ENCODE results near the gene SLC22A23.

SLC22A23 gene

DNA sequence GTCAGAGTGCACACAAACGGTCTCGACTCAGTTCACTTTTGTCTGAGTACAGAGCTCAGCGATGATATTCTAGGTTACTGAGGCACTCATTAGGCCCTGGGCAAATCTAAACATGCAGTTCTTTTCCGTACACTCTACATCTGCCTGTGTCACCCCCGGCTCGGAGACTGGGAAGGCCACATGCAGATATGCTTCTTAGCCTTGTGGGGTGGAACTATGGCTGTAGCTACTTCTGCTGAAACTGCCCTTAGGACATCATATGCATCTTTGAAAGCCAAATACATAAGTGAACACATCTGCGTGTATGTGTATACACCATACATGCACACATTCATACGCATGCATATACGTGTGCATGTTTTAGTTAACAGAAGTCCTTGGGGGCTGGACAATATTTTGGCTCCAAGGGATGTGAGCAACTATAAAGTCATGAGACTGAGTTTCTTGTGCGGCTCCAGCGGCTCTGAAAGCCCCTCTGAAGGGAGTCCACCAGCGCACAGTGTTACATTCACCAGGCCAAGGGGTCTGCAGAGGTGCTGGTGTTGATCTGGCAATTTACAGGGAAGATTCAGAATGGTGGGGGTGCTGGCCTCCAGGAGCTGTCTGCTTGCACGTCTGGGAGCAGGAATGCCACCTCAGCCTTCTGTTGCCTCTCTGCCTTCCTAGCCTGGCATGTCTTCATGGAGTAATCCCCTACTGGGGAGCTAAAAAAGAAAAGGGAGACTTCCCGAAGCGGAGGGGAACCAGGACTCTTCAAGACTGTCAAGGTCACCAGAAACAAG, 166.5 kb downstream of the SLC22A23 start:
- Histone ChIP-seq H3K4me3 (ENCODE audit: low read depth, low read length) (no peak overlapping the region), H3K27ac (ENCODE audit: low read depth, low read length) (no peak overlapping the region), H3K4me1 (ENCODE audit: control insufficient read depth, insufficient read depth, low read length) (no peaks in the 10 kb centered on the region), H3K36me3 (ENCODE audit: control insufficient read depth, insufficient read depth, low read length) (peaks cover 17% of the 10 kb centered on the region), H3K9me3 (ENCODE audit: control insufficient read depth, insufficient read depth, low read length) (no peaks in the 10 kb centered on the region), H3K9ac (ENCODE audit: low read depth, low read length) (no peak overlapping the region), H3K27me3 (ENCODE audit: control insufficient read depth, insufficient read depth, low read length) (no peaks in the 10 kb centered on the region)

DNA sequence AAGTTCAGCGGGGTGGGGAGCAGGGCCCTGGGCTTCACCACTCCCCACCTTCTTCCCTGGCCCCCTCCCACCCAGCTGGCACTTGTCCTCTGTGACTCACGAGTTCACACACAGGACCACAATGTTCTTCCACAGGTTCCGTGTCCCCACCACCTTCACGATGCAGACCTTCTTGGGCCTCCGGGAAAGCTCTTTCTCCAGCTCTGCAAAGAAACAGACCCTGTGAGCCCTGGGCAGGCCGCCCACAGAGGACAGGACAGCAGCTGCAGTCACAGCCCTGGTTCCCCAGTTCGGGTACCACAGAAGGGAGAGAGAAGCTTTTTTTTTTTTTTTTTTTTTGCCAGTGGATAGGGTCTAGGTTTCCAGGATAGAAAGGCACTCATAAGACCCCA, 167.2 kb downstream of the SLC22A23 start:
- H3K27me3 ChIP-seq (ENCODE audit: control insufficient read depth, insufficient read depth, low read length): no peaks in the 10 kb centered on the region
- no peak overlapping the region for H3K4me3 ChIP-seq (ENCODE audit: low read depth, low read length)
- no peaks in the 10 kb centered on the region for H3K9me3 ChIP-seq (ENCODE audit: control insufficient read depth, insufficient read depth, low read length)
- H3K36me3 ChIP-seq (ENCODE audit: control insufficient read depth, insufficient read depth, low read length): peaks cover 20% of the 10 kb centered on the region
- H3K4me1 ChIP-seq (ENCODE audit: control insufficient read depth, insufficient read depth, low read length): no peaks in the 10 kb centered on the region
- H3K9ac ChIP-seq (ENCODE audit: low read depth, low read length): no peak overlapping the region
- no peak overlapping the region for H3K27ac ChIP-seq (ENCODE audit: low read depth, low read length)

DNA sequence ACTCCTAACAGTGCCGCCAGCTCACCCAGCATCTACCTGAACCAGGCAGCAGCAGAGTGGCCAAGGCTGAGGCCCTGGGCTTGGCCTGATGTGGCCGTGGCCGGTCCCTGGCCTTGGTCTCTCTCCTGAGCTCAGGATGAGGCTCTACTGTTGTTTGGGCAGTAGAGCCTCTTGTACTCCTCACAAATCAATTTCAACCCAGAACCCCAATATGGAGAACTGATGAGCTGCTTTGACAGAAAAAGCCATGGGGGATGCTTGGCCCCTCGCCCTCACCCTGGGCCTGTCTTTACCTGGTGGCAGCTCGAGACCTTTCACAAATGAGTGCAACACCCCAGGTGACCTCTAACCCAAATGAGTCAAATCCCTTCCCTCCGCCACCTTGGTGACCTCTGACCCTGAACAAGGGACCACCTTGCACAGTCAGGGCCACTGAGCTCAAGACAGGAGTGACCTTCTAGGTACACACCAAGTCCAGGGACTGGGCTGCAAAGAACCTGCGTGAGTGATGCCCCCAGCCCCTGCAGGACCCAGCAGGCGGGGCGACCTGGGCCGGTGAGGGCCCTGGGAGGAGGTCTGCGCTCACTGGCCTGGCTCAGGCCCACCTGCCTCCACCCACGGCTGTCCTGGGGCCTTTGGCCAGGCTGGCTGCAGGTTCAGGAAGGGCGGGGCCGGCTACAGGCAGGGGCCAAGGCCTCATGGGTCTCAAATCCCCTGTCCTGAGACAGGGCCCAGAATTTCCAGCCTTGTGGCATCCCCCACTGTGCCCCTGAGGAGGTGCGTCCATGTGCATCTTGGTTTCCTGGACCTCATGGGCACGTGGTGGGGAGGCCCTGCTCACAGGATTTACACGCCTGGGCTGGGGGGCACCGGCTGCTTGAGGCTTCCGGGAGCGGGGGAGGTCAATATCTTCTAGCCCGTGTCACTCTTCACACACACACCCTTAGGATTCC, 167.9 kb downstream of the SLC22A23 start:
- Histone ChIP-seq H3K9me3 (ENCODE audit: control insufficient read depth, insufficient read depth, low read length) (no peaks in the 10 kb centered on the region), H3K27me3 (ENCODE audit: control insufficient read depth, insufficient read depth, low read length) (no peaks in the 10 kb centered on the region), H3K27ac (ENCODE audit: low read depth, low read length) (no peak overlapping the region), H3K36me3 (ENCODE audit: control insufficient read depth, insufficient read depth, low read length) (peaks cover 20% of the 10 kb centered on the region), H3K4me3 (ENCODE audit: low read depth, low read length) (no peak overlapping the region), H3K9ac (ENCODE audit: low read depth, low read length) (no peak overlapping the region), H3K4me1 (ENCODE audit: control insufficient read depth, insufficient read depth, low read length) (no peaks in the 10 kb centered on the region)

DNA sequence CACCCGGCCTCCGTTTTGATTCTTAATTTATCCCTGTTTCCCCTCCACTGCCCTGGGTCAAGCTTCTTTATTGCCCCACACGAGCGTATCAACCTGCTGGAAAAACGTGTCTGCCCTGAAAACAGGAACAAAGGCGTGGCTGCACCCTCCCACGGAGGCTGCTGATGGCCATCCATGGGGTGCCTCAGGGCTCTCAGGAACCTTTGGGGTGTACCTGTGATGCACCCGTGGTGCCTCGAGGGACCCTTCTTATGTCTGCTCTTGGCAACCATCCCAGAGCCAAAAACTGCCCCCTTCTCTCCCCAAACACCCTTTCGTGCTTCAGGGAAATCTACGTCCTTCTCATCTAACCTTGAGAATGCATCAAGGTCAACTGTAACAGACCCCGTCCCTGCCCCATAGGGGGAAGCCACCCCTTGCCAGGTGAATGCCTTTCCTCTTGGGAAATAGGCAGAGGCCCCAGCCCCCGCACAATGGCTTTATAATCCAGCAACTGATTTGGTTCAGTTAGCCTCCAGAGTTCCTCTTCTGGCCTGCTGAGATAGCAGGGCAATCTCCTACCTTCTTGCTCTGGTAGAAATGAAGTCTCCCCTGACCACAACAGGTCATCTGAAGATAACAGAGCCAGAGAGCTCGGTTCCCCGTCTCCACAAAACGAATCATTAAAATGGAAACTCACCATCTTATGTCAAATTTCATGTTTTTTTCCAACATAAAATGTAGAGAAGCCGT, 168.7 kb downstream of the SLC22A23 start:
- no peaks in the 10 kb centered on the region for H3K4me1 ChIP-seq (ENCODE audit: control insufficient read depth, insufficient read depth, low read length)
- H3K36me3 ChIP-seq (ENCODE audit: control insufficient read depth, insufficient read depth, low read length): peaks cover 20% of the 10 kb centered on the region
- H3K27me3 ChIP-seq (ENCODE audit: control insufficient read depth, insufficient read depth, low read length): no peaks in the 10 kb centered on the region
- H3K9me3 ChIP-seq (ENCODE audit: control insufficient read depth, insufficient read depth, low read length): no peaks in the 10 kb centered on the region
- H3K9ac ChIP-seq (ENCODE audit: low read depth, low read length): no peak overlapping the region
- H3K4me3 ChIP-seq (ENCODE audit: low read depth, low read length): no peak overlapping the region
- no peak overlapping the region for H3K27ac ChIP-seq (ENCODE audit: low read depth, low read length)

DNA sequence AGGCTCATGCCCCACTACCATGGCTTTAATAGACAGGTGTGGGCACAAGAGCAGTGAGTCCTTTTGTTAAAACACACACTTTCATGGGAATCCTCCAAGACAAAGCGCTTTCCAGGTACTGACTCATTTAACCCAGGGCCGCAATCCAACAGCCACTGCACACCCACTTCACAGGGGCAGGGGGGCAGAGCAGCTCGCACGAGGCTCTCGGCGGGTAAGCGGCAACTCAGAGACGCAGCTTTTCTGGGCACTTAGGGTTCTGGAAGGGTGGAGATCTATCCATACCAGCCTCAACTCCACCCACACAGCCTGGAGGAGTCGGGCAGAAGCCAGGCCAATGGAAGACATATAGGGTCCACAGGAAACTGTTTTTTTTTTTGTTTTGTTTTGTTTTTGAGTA, 169.5 kb downstream of the SLC22A23 start:
- no peak overlapping the region for H3K4me3 ChIP-seq (ENCODE audit: low read depth, low read length)
- H3K27me3 ChIP-seq (ENCODE audit: control insufficient read depth, insufficient read depth, low read length): no peaks in the 10 kb centered on the region
- peaks cover 6% of the 10 kb centered on the region for H3K4me1 ChIP-seq (ENCODE audit: control insufficient read depth, insufficient read depth, low read length)
- H3K9ac ChIP-seq (ENCODE audit: low read depth, low read length): no peak overlapping the region
- H3K27ac ChIP-seq (ENCODE audit: low read depth, low read length): no peak overlapping the region
- H3K36me3 ChIP-seq (ENCODE audit: control insufficient read depth, insufficient read depth, low read length): peaks cover 18% of the 10 kb centered on the region
- no peaks in the 10 kb centered on the region for H3K9me3 ChIP-seq (ENCODE audit: control insufficient read depth, insufficient read depth, low read length)

DNA sequence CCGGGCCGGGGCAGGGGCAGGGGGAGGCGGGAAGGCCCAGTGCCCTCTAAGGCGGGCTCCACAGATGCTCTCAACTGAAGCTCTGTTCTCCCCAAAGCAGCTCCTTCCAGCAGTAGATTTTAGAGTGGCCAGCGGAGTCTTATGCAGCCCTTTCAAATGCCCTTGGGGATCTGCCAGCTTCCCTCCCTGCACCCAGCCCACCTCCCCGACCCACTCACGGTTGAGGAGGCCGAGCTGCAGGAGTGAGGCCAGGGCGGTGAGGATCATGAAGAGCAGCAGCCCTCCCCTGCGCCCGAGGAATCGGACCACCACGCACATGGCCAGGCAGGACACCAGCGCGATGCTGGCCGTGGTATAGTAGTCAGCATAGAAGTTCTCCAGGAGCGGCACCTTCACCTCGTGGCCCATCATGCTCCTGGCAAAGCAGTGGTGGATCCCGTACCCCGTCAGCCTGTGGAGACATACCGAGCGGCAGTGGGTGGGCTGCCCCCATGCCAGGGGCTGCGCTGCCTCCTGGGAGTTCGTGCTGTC, 170.1 kb downstream of the SLC22A23 start:
- no peaks in the 10 kb centered on the region for H3K27me3 ChIP-seq (ENCODE audit: control insufficient read depth, insufficient read depth, low read length)
- H3K4me1 ChIP-seq (ENCODE audit: control insufficient read depth, insufficient read depth, low read length): peaks cover 12% of the 10 kb centered on the region
- no peak overlapping the region for H3K9ac ChIP-seq (ENCODE audit: low read depth, low read length)
- no peak overlapping the region for H3K4me3 ChIP-seq (ENCODE audit: low read depth, low read length)
- no peaks in the 10 kb centered on the region for H3K9me3 ChIP-seq (ENCODE audit: control insufficient read depth, insufficient read depth, low read length)
- peaks cover 14% of the 10 kb centered on the region for H3K36me3 ChIP-seq (ENCODE audit: control insufficient read depth, insufficient read depth, low read length)
- no peak overlapping the region for H3K27ac ChIP-seq (ENCODE audit: low read depth, low read length)

DNA sequence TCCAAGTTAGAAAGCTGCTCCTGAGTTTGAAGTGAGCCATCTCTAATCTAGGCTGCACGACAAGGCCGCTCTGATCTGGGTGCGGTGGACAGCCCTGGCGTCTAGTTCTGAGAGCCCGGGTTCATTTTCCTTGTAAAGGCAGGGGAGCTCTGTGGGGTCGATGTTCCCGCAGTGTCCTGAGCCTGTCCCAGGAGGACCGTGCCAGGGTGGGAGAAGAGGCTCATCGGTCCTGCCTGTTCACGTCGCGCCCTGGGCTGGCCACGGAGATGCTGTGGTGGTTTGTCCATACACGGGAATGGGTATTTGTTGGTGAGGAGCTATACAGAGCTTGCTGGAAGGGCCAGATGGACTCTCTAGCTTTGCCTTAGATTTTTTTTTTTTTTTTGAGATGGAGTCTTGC, 171.1 kb downstream of the SLC22A23 start:
- H3K27me3 ChIP-seq (ENCODE audit: control insufficient read depth, insufficient read depth, low read length): no peaks in the 10 kb centered on the region
- H3K36me3 ChIP-seq (ENCODE audit: control insufficient read depth, insufficient read depth, low read length): peaks cover 14% of the 10 kb centered on the region
- no peak overlapping the region for H3K9ac ChIP-seq (ENCODE audit: low read depth, low read length)
- H3K9me3 ChIP-seq (ENCODE audit: control insufficient read depth, insufficient read depth, low read length): no peaks in the 10 kb centered on the region
- H3K4me3 ChIP-seq (ENCODE audit: low read depth, low read length): no peak overlapping the region
- H3K4me1 ChIP-seq (ENCODE audit: control insufficient read depth, insufficient read depth, low read length): peaks cover 15% of the 10 kb centered on the region
- no peak overlapping the region for H3K27ac ChIP-seq (ENCODE audit: low read depth, low read length)

DNA sequence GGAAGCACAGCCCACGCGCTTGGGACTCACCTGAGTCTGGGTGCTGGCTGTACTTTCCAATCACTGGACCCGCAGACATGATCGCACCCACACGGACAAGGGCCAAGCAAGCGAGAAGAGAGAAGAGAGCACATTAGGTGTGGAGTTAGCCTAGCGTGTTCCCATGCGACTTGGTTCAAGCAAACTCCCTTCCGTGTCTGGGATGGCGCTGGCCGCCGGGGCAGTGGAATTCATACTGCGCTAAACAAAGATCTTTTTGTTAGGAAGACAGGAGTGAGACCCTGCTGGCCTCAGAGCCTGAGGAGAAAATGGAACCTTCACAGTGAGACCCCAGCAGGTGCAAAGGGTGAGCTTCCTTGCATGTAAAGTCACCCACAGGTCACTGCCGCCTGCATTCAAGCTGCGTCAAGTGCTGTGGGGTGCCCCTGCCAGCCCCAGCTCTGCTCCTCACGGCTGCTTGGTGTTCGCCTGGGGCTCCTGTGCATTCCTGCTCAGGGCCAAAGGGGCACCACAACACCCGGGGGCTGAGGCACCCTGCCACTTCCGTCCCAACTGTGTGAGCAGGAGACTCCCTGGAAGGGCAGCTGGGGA, 171.7 kb downstream of the SLC22A23 start:
- Histone ChIP-seq H3K9ac (ENCODE audit: low read depth, low read length) (no peak overlapping the region), H3K9me3 (ENCODE audit: control insufficient read depth, insufficient read depth, low read length) (no peaks in the 10 kb centered on the region), H3K4me3 (ENCODE audit: low read depth, low read length) (no peak overlapping the region), H3K27ac (ENCODE audit: low read depth, low read length) (no peak overlapping the region), H3K36me3 (ENCODE audit: control insufficient read depth, insufficient read depth, low read length) (peaks cover 9% of the 10 kb centered on the region), H3K27me3 (ENCODE audit: control insufficient read depth, insufficient read depth, low read length) (no peaks in the 10 kb centered on the region), H3K4me1 (ENCODE audit: control insufficient read depth, insufficient read depth, low read length) (peaks cover 15% of the 10 kb centered on the region)

DNA sequence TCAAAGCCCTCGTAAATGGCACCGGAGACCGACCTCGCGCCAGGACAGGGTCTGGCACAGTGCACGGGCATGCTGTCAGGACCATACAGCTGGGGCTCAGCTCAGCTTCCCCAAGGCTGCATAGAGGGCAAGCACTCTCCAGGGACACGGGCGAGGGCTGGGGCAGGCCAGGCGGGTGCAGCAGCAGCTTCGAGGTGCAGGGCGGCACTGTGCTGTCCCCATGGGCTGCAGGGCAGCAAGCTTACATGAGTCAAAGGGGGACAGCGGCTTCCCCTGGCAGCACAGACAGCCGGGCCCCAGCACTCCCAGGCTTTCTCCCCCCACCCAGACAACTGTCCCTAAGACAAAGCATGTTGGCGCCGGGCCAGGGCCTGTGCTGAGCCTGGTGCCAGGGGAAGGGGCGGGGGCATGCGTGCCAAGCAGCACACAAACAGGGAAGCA, 172.4 kb downstream of the SLC22A23 start:
- Histone ChIP-seq H3K27ac (ENCODE audit: low read depth, low read length) (no peak overlapping the region), H3K36me3 (ENCODE audit: control insufficient read depth, insufficient read depth, low read length) (peaks cover 8% of the 10 kb centered on the region; the same call in 1 of the 2 replicates), H3K9me3 (ENCODE audit: control insufficient read depth, insufficient read depth, low read length) (no peaks in the 10 kb centered on the region), H3K27me3 (ENCODE audit: control insufficient read depth, insufficient read depth, low read length) (no peaks in the 10 kb centered on the region), H3K4me1 (ENCODE audit: control insufficient read depth, insufficient read depth, low read length) (peaks cover 15% of the 10 kb centered on the region), H3K9ac (ENCODE audit: low read depth, low read length) (no peak overlapping the region), H3K4me3 (ENCODE audit: low read depth, low read length) (no peak overlapping the region)

DNA sequence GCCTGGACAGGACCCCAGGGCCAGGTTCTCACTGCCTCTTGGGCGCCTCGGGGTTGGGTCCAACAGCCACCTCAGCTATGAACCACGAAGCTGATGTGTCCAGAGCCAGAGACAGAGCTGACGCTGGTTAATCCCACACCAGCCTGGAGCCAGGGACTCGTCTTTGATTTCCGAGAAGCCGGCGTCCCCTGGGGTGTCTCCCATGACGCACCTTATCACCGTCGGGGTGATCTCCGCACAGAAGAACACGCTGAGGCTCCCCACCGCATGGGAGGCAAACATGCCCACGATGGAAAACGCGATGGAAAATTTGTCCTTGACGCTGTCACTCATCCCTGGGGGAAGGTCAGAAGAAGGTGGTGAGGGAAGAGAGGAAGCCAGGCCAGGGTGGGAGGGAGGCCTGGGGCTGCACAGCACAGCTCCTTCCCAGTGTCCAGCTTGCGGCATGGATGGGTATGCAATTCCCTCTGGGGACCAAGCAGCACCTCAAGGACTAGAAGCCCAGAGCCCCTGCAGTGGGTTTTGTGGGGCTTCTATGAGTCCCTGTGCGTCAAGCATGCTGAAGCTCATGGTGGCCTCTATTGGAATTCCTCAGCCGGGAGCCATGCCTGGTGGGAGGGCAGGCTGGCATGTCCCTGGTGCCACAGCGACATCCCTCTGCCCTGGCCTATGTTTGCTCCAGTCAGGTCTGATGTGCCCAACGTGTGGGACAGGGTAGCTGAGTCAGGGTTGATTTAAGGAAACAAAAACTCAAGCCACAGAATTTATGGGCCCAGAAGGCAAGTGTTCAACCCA, 173.0 kb downstream of the SLC22A23 start:
- Histone ChIP-seq H3K9ac (ENCODE audit: low read depth, low read length) (no peak overlapping the region), H3K9me3 (ENCODE audit: control insufficient read depth, insufficient read depth, low read length) (no peaks in the 10 kb centered on the region), H3K27me3 (ENCODE audit: control insufficient read depth, insufficient read depth, low read length) (no peaks in the 10 kb centered on the region), H3K4me1 (ENCODE audit: control insufficient read depth, insufficient read depth, low read length) (peaks cover 15% of the 10 kb centered on the region), H3K27ac (ENCODE audit: low read depth, low read length) (no peak overlapping the region), H3K4me3 (ENCODE audit: low read depth, low read length) (no peak overlapping the region), H3K36me3 (ENCODE audit: control insufficient read depth, insufficient read depth, low read length) (peaks cover 8% of the 10 kb centered on the region; the same call in 1 of the 2 replicates)

All from HUES48 (cell line).